IPS DF 4.7 (cell line): ENCODE data around the gene FZD4.

Experiments used
- DNase-seq: peaks from one replicate; pipeline ENCODE4 v3.0.0-alpha.2; 2013; ENCODE audit warnings: low spot score; ENCODE audit errors: extremely low read depth

The FZD4 gene

GRCh38 chr11:86914865-86915519 lies 40.2 kb downstream of the FZD4 start:
- no peak for DNase-seq

- no peak for DNase-seq
These were observed 43.0 kb downstream of the FZD4 start for GRCh38 chr11:86912238-86912637.

GRCh38 chr11:86910592-86910991 lies 44.6 kb downstream of the FZD4 start:
- no peak for DNase-seq

- DNase-seq = no peak
These were observed 49.0 kb downstream of the FZD4 start for GRCh38 chr11:86906198-86906597.

GRCh38 chr11:86905252-86905651 lies 49.9 kb downstream of the FZD4 start:
- DNase-seq = no peak

- DNase-seq = no peak
These were observed 51.2 kb downstream of the FZD4 start for GRCh38 chr11:86904001-86904400.

GRCh38 chr11:86902345-86902744 lies 52.9 kb downstream of the FZD4 start:
- no peak for DNase-seq

- DNase-seq = no peak
These were observed 53.6 kb downstream of the FZD4 start for GRCh38 chr11:86901599-86901998.

GRCh38 chr11:86900162-86900561 lies 55.0 kb downstream of the FZD4 start:
- no peak for DNase-seq

GRCh38 chr11:86898689-86899088 lies 56.5 kb downstream of the FZD4 start:
- DNase-seq = no peak

- no peak for DNase-seq
These were observed 58.8 kb downstream of the FZD4 start for GRCh38 chr11:86896441-86896841.
